NK-92 treated with Interleukin-12 subunit alpha and Interleukin-12 subunit beta, amount 100 ng/mL, for 24 hours (cell line): ENCODE measurements around the gene NAV2.
"Not testable (repeated sequence)": the region's sequence is repeated elsewhere in the genome, so short reads cannot be mapped to it uniquely, and the experiment has no call there.

Experiments
- DNase-seq: peaks from one replicate; lab custom pipeline; 2025; lab: John Stamatoyannopoulos, UW

NAV2 gene

GRCh38 chr11:19927403-19927802 lies 214.8 kb downstream of the NAV2 start:
- DNase-seq, result not testable (repeated sequence)

GRCh38 chr11:19929147-19929546 lies 216.5 kb downstream of the NAV2 start:
- no peak for DNase-seq

GRCh38 chr11:19929655-19930054 lies 217.0 kb downstream of the NAV2 start:
- no peak for DNase-seq

DNA sequence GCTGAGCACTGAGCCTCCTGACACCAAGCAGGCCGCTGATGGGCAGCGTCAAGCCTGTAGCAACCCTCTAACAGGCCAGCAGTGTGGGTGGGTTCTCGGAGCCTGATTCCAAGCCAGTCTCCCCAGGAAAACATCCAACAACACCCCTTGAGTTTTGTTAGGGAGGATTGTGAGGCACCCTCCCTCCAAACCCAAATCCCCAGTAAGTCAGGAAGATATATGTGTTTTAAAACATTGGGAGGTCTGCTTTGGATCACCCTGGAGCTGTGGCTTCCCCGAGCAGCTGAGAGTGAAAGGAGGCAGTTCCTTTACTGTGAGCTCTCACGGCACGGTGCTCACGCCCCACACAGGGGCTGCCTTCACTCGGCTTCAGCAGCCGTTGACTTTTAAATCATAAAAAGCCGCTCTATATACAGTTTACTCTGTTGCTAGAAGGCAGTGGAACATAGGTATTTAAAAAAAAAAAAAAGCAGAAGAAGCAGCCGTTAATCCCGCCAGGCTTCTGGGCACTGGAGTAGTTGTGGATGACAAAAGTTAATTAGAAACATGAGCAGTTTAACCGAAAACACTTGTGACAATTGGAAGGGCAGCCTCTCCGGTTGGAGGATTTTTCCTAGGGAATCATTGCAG lies 218.6 kb downstream of the NAV2 start:
- no peak for DNase-seq

- DNase-seq, result no peak
Observed at GRCh38 chr11:19931771-19932369, 219.2 kb downstream of the NAV2 start.

DNA sequence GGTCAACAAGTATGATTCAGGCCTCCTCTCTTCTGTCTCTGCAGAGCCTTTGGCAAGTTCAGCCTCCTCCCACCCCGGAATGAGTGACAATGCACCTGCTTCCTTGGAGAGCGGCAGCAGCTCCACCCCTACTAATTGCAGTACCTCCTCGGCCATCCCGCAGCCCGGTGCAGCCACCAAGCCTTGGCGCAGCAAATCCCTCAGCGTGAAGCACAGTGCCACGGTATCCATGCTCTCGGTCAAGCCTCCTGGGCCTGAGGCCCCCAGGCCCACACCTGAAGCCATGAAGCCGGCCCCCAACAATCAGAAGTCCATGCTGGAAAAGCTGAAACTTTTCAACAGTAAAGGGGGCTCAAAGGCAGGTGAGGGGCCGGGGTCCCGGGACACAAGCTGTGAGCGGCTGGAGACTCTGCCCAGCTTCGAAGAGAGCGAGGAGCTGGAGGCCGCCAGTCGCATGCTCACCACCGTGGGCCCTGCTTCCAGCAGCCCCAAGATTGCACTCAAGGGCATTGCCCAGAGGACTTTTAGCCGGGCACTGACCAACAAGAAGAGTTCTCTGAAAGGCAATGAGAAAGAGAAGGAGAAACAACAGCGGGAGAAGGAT lies 220.6 kb downstream of the NAV2 start:
- DNase-seq, result no peak

DNA sequence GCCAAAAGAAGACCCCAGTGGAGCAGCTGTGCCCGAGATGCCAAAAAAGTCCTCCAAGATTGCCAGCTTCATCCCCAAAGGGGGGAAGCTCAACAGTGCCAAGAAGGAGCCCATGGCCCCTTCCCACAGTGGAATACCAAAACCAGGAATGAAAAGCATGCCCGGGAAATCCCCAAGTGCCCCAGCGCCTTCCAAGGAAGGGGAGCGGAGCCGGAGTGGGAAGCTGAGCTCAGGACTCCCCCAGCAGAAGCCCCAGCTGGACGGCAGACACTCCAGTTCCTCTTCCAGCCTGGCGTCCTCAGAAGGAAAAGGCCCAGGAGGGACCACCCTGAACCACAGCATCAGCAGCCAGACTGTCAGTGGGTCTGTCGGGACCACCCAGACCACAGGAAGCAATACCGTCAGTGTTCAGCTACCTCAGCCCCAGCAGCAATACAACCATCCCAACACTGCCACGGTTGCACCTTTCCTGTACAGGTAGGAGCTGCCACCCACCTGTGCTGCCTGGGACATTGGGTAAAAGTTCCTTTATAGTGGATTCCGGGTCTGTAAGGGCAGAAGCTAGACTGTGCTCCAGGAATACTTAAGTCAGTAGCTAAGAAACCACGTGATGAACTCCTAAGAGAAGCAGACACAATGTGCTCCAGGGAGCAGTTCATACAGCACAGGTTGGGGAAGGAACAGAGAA lies 221.3 kb downstream of the NAV2 start:
- no peak for DNase-seq

- DNase-seq, result no peak
Observed at GRCh38 chr11:19934828-19935259, 222.2 kb downstream of the NAV2 start.

GRCh38 chr11:19935507-19935906 lies 222.9 kb downstream of the NAV2 start:
- no peak for DNase-seq

DNA sequence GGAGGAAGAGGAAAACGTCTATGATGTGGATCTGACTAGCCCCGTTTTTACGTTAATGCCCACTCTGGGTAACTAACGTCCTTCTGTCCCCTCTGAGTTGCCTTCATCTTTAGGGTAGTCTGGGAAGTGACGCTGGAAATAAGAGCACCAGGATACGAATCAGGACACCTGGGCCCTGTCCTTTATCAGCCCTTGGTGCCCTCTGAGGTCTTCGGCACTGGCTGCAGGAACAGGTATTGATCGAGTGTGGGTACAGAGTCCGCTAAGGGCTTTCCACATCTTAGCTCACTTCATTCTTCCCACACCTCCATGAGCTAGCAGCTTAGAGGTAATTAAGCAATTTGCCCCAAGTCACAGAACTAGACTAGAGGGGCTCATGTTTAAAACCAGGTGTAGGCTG lies 223.8 kb downstream of the NAV2 start:
- no peak for DNase-seq

DNA sequence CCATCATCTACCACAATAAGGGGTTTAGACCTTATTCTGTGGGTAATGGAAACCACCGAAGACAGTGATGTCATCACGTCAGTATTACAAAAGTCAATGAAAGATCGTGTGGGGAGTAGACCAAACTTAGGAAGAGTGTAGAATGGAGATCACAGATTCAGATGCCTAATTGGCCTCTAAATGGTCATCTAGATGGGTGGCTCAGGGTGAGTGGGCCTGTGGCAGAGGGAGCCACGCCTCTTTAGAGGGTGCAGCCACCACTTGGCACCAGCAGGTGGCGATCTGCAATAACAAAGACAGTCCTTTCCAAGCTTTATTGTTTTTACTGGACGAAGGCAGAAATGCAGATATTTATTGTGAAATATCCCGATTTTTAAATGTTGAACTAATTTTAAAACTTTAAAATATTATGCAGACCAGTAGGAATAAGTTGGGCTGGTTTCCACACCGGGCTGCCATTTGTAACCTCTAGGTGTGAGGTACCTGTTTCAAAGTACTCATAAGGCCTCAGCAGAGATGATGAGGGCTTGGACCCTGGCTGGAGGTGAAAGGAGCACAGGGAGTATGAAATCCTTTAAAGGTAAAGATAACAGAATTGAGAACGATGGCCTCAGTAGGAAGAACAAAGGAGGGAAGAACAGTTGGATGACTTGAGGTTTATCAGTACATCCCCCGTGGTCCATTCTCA lies 225.7 kb downstream of the NAV2 start:
- peak; percentile 6 for DNase-seq

DNA sequence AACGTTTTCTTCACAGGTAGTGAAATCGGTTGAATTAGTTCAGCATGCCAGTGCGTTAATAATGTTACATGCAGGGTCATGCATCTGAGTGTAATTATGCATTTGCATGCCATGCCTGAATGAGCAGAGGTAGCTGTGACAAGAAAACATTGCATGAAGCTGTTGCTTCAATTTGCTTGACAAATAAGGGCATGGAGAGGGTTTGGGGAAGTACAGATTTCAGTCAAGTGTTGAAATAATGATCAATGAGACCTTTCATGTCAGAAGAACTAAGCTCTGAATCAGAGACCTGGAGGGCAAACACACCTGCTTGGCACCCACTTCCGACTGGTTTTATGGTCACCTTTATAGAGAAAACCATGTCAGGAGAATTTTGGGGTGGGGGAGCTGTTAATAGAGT lies 226.2 kb downstream of the NAV2 start:
- DNase-seq, result no peak

DNA sequence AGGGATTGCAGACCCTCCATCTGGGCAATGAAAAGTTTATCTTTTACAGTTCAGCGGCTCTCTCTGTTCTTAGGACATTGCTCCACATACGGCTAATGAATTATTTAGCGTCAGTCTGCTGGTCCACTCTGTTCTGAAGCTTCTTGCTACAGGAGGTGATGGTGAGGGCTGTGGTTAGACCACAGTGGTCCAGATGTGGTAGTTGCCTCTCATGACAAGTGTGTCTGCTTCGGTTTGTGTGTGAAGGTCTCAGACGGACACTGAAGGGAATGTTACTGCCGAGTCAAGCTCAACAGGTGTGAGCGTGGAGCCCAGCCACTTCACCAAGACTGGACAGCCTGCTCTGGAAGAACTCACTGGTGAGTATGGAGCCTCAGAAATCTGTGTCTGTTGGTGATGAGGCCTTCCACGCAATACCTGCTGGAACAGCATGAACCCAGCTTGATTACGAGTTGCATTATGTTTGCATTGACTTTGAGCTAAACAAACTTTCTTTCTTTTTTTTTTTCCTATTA lies 226.8 kb downstream of the NAV2 start:
- no peak for DNase-seq

GRCh38 chr11:19940831-19941230 lies 228.2 kb downstream of the NAV2 start:
- no peak for DNase-seq

DNA sequence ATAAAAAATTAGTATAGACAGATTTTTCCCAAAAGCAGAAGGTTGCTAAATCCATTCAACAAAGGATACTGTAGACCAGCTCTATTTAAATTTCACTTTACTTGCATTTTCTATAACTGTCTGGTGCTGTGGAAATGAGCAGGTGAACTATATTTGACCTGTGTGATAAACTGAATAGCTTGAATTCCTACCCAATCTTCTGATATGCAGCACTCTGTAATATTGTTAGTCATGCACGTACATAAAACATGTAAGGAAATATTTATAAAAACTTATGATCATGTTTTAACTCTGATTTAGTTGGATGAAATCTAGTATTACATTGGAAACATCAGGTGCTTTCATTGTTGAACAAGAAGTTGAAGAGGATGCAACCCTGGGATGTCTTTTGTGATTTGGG lies 234.0 kb downstream of the NAV2 start:
- no peak for DNase-seq

- no peak for DNase-seq
Observed at GRCh38 chr11:19947537-19948114, 235.0 kb downstream of the NAV2 start.

- no peak for DNase-seq
Observed at GRCh38 chr11:19949606-19950005, 237.0 kb downstream of the NAV2 start.

DNA sequence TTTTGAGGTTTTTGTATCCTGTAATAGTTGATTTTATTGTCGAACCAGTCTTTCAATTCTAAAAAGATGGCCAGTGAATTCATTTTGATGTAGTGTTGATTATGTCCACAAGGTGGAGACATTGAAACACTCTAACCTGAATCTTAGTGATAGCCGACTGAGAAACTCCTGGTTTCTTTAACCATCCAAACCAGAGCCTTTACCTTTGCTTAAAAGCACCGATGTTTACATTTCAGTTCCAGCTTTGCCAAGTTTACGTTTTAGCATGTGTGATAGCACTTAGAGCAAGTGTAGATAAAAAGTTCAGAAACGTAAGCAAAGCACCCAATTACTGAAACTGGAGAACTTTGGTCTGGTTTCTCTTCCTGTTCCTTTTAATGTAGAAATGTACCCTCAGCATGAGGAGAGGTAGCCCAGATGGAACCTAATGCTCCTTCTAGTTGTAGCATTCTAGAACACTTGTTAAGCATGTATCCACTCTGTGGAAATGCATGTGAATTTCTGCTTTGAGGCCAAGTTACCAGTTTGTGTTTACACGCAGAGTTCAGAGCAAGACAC lies 239.0 kb downstream of the NAV2 start:
- no peak for DNase-seq

GRCh38 chr11:19952116-19952605 lies 239.5 kb downstream of the NAV2 start:
- no peak for DNase-seq

- no peak for DNase-seq
Observed at GRCh38 chr11:19952911-19953310, 240.3 kb downstream of the NAV2 start.

GRCh38 chr11:19953336-19953735 lies 240.7 kb downstream of the NAV2 start:
- DNase-seq, result no peak
